Transverse colon (tissue), 4 donors: ENCODE data around the gene BCKDHA. TPM values are rescaled to one million over a fixed set of nuclear protein-coding genes. Genes with fewer than 3 reads are reported as not detected.

Experiments
- DNase-seq: peaks from one replicate; pipeline ENCODE4 v3.0.0-alpha.2; 2019
- H3K27ac ChIP-seq, 4 donors: fragments of 200-600 bp; sonication (generic); 2 replicates each; pipeline ENCODE4 v1.5.1; 2016 to 2018; ENCODE audit warnings: inconsistent platforms in 4 of 4
- H3K27me3 ChIP-seq: fragments of 200-600 bp; sonication (generic); 2 replicates; pipeline ENCODE4 v1.5.1; 2017; ENCODE audit warnings: inconsistent platforms
- H3K36me3 ChIP-seq, 4 donors: fragments of 200-600 bp; sonication (generic); 2 replicates each; pipeline ENCODE4 v1.5.1; 2017 to 2019; ENCODE audit warnings: inconsistent platforms in 4 of 4
- H3K4me1 ChIP-seq, 4 donors: fragments of 200-600 bp; sonication (generic); 2 replicates each; pipeline ENCODE4 v1.5.1; 2017 to 2020; ENCODE audit warnings: inconsistent platforms in 4 of 4
- H3K4me3 ChIP-seq, 4 donors: fragments of 200-600 bp; sonication (generic); 1 replicate in 1 of 4; 2 replicates in 3 of 4; pipeline versions ENCODE4 v1.5.1 to v1.6.1; 2017 to 2019; ENCODE audit warnings: inconsistent platforms in 4 of 4
- H3K9me3 ChIP-seq, 2 donors: fragments of 200-600 bp; sonication (generic); 2 replicates each; pipeline ENCODE4 v1.5.1; 2017 to 2019; ENCODE audit warnings: inconsistent platforms in 2 of 2
- EP300 ChIP-seq: sonication (generic); formaldehyde crosslinking; IDR thresholded peaks from one replicate; pipeline ENCODE4 v1.6.1; 2017; ENCODE audit warnings: antibody characterized with exemption, low read depth
- POLR2A ChIP-seq: fragments of 450-650 bp; IDR thresholded peaks from one replicate; pipeline ENCODE4 v1.6.1; 2016; ENCODE audit warnings: antibody characterized with exemption, mild to moderate bottlenecking, moderate library complexity
- POLR2AphosphoS5 ChIP-seq, 3 donors: sonication (generic); formaldehyde crosslinking; IDR thresholded peaks; one replicate each; pipeline ENCODE4 v1.6.1; 2016; ENCODE audit warnings: antibody characterized with exemption in 3 of 3
- WGBS, 2 donors: methylation state at CpG; one replicate each; pipeline ENCODE4 v1.1.5; 2018; ENCODE audit warnings: low coverage in 1 of 2; 5-methylcytosine and 5-hydroxymethylcytosine counted together
- in situ Hi-C, 4 donors: fragments of 200-750 bp; cut with MboI; loops; one replicate each; pipeline versions ENCODE4 v1.15.0 to v1.15.1; 2017; ENCODE audit warnings: low sequenced_read_pairs in 3 of 4, low pct_ligation_motif_present in 1 of 4, low pct_unique_long_range_greater_than_20kb in 1 of 4
- intact Hi-C: fragments of 100-400 bp; cut with DNase I; formaldehyde crosslinking; loops from one replicate; pipeline ENCODE4 v1.15.1; 2023; ENCODE audit warnings: low total_unique reads
- total RNA-seq, 4 donors: library from RNA; depleted of rRNA; stranded (reverse); fragments of >200 nt; gene quantifications; one replicate each; pipeline ENCODE4 v1.1.0, GENCODE V29; 2016
- TF ChIP-seq, protein P1 (sequence below), 5 experiments: fragments of 200-600 bp in 3 of 5; fragments of 450-650 bp in 2 of 5; sonication (generic) in 3 of 5; IDR thresholded peaks; 1 replicate in 2 of 5; 2 replicates in 3 of 5; pipeline ENCODE4 v1.5.1; 2016 to 2017; ENCODE audit warnings: antibody characterized with exemption in 5 of 5, inconsistent platforms in 3 of 5, mild to moderate bottlenecking in 2 of 5, moderate library complexity in 1 of 5

BCKDHA gene
- total RNA-seq, 4 donors from 2014 or later: 12.0 to 29.9 (median 20.9) TPM

DNA sequence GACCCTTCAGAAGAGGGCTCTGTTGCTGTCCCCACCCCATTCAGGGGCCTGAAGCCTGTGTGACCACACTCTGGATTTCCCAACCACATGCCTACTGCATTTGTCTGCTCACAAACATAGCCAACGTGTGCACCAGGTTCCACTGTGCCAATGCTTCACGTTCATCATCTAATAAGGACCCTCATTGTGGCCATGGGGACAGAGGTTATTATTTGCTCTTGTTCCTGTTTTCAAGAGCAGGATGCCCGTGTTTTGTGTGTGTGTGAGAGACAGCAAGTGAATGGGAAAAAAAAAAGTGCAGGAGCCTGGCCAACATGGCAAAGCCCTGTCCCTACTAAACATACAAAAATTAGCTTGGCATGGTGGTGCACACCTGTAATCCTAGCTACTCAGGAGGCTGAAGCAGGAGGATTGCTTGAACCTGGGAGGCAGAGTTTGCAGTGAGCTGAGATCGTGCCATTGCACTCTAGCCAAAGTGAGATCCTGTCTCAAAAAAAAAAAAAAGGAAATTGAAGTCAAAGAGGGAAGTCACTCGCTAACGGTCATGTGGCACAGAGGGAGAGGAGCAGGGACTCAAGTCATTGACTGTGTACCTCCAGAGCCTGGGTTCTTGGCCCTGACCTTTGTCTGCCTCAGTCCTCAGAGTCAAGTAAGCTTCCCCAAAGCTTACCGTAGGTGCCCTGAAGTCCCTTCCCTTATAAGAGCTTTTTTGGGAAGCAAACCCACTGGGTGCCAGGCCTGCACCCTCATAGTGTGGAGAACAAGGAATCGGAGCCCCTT lies 22.7 kb downstream of the BCKDHA start:
- WGBS, 2 donors: 61 to 81% methylated on average over 3 to 8 of the region's 8 CpGs
- H3K36me3 ChIP-seq: peaks cover 0 to 28% (median 12%) of the 10 kb centered on the region in 4 donors
- peak overlapping the region; percentile 46 to 65 (median 62) for H3K27ac ChIP-seq
- no peaks in the 10 kb centered on the region for H3K9me3 ChIP-seq
- H3K4me1 ChIP-seq: peaks cover 5 to 35% (median 22%) of the 10 kb centered on the region in 4 donors
- no peak overlapping the region for H3K4me3 ChIP-seq
- TF ChIP-seq EP300 (no peak), POLR2A (no peak), POLR2AphosphoS5 (IDR thresholded peaks at IDR 0.05) (no peak)
- TF ChIP-seq, protein P1, sequence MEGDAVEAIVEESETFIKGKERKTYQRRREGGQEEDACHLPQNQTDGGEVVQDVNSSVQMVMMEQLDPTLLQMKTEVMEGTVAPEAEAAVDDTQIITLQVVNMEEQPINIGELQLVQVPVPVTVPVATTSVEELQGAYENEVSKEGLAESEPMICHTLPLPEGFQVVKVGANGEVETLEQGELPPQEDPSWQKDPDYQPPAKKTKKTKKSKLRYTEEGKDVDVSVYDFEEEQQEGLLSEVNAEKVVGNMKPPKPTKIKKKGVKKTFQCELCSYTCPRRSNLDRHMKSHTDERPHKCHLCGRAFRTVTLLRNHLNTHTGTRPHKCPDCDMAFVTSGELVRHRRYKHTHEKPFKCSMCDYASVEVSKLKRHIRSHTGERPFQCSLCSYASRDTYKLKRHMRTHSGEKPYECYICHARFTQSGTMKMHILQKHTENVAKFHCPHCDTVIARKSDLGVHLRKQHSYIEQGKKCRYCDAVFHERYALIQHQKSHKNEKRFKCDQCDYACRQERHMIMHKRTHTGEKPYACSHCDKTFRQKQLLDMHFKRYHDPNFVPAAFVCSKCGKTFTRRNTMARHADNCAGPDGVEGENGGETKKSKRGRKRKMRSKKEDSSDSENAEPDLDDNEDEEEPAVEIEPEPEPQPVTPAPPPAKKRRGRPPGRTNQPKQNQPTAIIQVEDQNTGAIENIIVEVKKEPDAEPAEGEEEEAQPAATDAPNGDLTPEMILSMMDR (IDR thresholded peaks at IDR 0.05): no peak
- intact Hi-C loops (no loop called here), in situ Hi-C loops (no loop called here)
- no peaks in the 10 kb centered on the region for H3K27me3 ChIP-seq
- DNase-seq: no peak

DNA sequence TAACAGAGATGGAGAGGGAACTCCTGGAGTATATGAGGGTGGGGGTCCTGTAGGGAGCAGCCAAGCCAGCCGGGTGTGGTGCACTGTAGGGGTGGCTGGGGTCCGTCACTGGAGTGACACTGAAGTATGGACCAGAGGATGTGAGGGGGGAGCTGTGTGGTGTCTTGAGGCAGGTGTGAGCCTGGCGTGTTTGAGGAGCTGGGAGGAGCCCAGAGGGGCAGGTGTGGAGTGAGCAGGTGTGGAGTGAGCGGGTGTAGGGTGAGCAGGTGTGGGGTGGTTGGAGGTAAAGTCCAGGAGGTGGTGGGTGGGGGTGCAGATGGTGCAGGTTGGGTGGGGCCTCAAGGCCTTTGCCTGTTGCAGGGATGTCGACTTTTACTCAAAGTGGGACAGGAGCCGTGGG lies 23.7 kb downstream of the BCKDHA start:
- 40 to 65% methylated on average over 1 to 6 of the region's 6 CpGs for WGBS, 2 donors
- Histone ChIP-seq H3K27me3 (no peaks in the 10 kb centered on the region), H3K4me3 (no peak overlapping the region), H3K27ac (peak overlapping the region; percentile 46 to 65 (median 62)), H3K36me3 (peaks cover 0 to 25% (median 12%) of the 10 kb centered on the region in 4 donors), H3K4me1 (peaks cover 14 to 42% (median 32%) of the 10 kb centered on the region in 4 donors), H3K9me3 (no peaks in the 10 kb centered on the region)
- peak; percentile 66 for DNase-seq
- intact Hi-C loops (no loop called here), in situ Hi-C loops (no loop called here)
- peak; percentile 11 to 57 (median 32) for TF ChIP-seq POLR2AphosphoS5 (IDR thresholded peaks at IDR 0.05)
- TF ChIP-seq EP300: no peak
- peak; percentile 43 for TF ChIP-seq POLR2A

DNA sequence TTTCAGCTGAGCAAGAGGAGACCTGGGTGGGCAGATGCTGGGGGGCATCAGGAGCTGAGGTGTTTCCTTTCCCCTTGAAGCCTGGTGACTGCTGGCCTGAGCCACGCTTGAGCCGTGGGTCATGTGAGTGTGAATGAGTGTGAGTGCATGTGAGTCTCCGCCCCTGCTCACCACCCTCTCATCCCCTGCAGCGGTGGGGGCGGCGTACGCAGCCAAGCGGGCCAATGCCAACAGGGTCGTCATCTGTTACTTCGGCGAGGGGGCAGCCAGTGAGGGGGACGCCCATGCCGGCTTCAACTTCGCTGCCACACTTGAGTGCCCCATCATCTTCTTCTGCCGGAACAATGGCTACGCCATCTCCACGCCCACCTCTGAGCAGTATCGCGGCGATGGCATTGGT lies 24.4 kb downstream of the BCKDHA start:
- peaks cover 0 to 21% (median 12%) of the 10 kb centered on the region in 4 donors for H3K36me3 ChIP-seq
- in situ Hi-C loops: no loop called here
- intact Hi-C loops: no loop called here
- TF ChIP-seq POLR2A: no peak
- no peak for TF ChIP-seq POLR2AphosphoS5 (IDR thresholded peaks at IDR 0.05)
- TF ChIP-seq EP300: no peak
- TF ChIP-seq, protein P1 (IDR thresholded peaks at IDR 0.05): no peak
- H3K9me3 ChIP-seq: no peaks in the 10 kb centered on the region
- WGBS, 2 donors: 93% methylated on average over 20 of the region's 20 CpGs; no CpG with 5 or more reads in 1 of the 2 donors
- DNase-seq: no peak
- H3K4me3 ChIP-seq: no peak overlapping the region
- peak overlapping the region; percentile 46 to 65 (median 62) for H3K27ac ChIP-seq
- H3K27me3 ChIP-seq: no peaks in the 10 kb centered on the region
- peaks cover 16 to 47% (median 38%) of the 10 kb centered on the region in 4 donors for H3K4me1 ChIP-seq

DNA sequence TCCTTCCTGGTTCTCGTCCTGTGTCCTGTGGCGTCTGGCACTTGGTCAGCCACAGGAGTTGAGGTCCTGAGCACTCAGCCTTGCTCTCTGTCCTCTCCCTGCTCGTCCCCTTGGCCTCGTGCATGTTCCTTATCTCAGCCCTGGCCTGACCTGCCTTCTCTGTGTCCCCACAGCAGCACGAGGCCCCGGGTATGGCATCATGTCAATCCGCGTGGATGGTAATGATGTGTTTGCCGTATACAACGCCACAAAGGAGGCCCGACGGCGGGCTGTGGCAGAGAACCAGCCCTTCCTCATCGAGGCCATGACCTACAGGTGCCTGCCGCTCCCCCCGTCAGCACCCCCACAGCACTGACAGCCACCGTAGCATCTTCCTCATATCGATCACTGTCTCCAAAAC lies 24.8 kb downstream of the BCKDHA start:
- in situ Hi-C loops (no loop called here), intact Hi-C loops (no loop called here)
- 85 to 93% methylated on average over 5 to 18 of the region's 18 CpGs for WGBS, 2 donors
- TF ChIP-seq, protein P1 (IDR thresholded peaks at IDR 0.05): no peak
- TF ChIP-seq EP300 (no peak), POLR2A (no peak), POLR2AphosphoS5 (IDR thresholded peaks at IDR 0.05) (no peak)
- no peaks in the 10 kb centered on the region for H3K9me3 ChIP-seq
- DNase-seq: no peak
- no peak overlapping the region for H3K4me3 ChIP-seq
- no peaks in the 10 kb centered on the region for H3K27me3 ChIP-seq
- peak overlapping the region in 1 of 4 donors; percentile 63 for H3K27ac ChIP-seq
- H3K4me1 ChIP-seq: peaks cover 16 to 49% (median 39%) of the 10 kb centered on the region in 4 donors
- H3K36me3 ChIP-seq: peaks cover 0 to 20% (median 10%) of the 10 kb centered on the region in 4 donors
